GM19328 (cell line): Measurements from ENCODE around the gene KCNQ5.

Experiments
- ATAC-seq: cut with Tn5 transposase; IDR thresholded peaks from one replicate; pipeline ENCODE4 v1.9.1; 2021; ENCODE audit warnings: mild to moderate bottlenecking, moderate library complexity; ENCODE audit not compliant: unreplicated experiment

KCNQ5 gene

DNA sequence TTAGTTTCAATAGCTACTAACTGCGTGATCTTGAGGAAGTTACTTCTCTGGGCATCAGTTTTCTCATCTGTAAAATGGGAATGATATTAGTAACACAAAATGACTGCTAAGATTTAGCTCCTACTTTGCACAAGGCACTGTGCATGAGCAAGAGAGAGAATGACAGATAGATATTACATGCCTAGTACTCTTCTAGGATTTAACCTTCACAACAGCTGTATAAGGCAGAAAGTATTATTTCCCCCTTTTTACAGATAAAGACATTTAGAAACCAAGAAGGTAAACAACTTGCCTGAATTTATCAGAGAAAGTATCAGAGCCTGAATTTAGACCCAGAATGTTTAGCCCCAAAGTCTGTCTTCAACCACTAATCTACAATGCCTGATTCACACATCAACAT lies 321.8 kb downstream of the KCNQ5 start:
- no peak for ATAC-seq

DNA sequence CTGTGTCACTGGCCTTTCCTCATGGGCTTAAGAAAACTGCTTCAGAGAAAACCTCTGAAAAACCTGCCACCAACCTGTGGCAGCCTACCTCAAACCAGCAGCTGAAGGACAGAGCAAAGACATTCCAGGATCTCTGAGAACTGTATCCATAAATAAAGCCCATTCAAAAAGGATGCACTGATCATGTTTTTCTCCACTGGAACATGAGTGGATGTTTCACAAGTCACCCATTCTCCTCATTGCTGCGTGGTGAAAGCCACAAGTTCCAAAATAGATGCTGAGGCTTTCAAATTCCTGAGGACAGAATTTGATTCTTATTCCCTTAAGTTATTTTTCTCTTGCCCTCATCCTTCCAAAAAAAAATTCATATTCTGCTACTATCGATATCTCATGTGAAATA lies 322.8 kb downstream of the KCNQ5 start:
- ATAC-seq, result no peak

DNA sequence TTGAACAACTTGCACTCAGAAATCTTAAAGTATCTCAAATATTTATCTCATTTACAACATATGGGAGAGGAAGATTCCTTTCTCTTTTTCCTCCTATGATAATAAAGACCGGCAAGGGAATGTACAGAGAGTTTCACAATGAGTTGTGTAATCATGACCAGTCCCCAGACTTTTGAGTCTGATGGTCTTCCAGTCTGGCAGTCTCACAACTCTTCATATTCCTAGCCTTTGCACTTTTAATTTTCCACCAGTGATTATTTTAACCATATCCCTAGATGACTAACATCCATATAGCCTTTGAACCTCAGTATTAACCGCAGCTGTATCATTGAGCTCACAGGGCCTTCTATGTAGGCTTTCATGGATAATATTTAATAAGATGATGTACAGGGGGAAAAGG lies 324.9 kb downstream of the KCNQ5 start:
- no peak for ATAC-seq

DNA sequence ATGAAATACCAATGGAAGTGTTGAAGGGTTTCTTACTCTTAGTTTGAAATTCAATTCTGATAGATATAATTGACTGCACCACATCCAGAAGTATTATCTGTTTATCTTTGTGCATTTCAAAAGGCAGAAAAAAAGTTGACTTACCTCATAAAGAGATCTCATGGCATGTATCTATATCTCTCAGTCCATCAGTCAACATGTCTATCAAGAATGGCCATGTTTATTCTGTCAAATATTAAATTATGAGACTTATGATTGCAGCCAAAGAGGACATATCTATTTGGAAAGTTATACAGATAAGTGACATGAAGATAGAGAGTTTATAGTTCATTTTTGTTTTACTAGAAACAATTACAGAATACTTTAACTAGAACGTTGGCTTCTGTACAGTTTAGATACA lies 325.7 kb downstream of the KCNQ5 start:
- ATAC-seq, result no peak

DNA sequence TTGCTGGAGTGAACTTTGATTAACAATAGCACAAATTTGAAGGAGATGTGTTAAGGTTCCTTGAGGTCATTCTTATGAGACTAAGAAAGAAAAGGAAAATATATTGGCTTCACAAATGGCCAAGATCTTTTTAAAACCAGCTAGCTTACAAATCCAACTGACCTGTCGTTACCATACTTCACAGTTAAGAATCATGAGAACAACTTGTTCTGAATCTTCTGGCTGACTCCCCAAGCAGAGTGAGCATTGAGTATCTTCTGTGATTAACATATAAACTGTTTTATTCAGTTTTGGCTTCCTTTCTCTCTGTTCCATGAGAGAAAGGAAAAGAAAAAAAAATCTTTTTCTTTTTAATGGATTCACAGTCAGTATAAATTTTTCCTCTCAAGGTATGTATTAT lies 326.3 kb downstream of the KCNQ5 start:
- ATAC-seq, result no peak

DNA sequence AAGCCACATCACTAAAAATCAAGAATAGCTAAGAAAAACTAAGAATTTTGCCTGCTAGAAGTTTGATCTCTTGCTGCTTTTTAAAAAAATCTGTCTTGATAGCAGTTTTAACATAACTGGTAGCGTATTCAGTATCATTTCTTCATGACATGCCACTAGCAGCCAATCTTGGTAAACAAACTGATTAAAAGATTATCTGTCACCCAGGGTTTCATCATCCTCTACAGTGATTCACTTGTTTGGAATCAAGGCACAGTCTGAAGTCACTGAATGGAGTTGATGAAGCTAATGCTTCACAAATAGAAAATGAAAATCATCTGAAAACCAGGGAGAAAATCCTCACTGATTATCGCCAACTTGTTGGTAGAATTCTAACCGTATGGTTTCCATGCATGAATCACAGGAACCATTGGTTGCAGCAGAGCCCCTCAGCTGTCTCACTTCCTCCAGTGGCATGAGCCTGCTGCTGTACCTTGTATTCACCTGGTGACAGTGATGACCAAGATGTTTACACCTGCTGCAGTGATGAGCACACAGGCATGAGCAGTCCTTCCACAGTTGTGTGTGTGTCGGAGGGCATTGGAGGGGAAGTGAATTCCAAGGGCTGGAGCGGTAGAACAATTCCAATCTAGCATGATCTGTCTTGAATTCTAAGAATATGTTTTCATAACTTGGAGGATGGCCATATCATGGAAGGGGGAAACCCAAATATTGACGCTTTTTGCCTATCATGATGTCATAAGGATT lies 328.4 kb downstream of the KCNQ5 start:
- ATAC-seq, result no peak

DNA sequence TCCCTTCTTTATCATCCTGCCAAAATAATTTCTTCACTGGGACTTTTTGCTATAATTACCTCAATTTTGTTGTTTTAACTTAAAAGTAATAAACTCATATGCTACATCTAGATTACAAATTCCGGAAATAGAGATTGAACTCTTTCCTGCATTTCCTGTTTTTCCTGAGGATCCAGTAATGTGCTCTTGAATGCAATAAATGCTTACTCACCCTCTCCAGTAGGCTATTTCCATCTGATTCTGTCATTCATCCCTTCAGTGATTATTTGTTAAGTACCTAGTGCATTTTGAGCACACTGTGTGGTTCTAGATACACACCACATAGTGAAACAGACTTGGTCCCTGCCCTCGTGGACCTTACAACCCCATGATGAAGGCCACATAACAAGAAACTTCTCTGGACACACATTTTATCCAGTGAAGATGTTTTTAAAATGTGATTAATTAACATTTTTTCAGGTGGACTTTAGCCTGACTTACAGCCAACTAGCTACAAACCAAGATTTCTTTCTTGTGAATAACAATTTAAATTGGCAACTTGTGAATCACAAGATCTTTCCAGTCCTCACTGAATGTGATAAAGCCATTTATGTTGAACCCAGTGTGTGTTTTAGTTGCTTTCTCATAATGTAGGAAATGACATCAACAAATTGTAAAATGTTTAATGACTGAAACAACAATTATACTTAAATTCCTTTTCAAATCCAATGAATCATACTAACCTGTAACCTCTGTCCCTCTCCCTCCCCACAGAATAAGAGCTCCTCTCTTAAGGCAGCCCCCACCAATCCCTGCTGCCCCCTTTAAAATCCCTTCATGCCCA lies 331.2 kb downstream of the KCNQ5 start:
- no peak for ATAC-seq

DNA sequence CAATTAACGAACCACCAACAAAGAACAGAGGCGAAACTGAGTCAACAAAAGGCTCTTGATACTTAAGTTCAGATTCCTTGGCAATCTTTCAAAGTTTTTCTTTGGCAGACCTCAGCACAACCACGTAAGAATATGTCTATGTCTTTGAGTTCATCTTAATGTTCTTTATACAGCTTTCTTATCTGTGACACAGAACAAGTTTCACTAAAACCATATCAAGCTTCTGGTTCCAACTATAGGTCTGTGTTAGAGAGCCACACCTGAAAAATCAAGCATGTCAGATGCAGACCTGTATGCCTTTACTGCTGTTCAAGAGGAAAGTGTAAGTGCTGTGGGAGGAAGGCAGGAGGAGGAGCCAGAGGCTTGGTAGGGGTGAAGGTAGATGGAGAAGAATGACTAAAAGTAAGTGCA lies 332.1 kb downstream of the KCNQ5 start:
- ATAC-seq, result no peak

DNA sequence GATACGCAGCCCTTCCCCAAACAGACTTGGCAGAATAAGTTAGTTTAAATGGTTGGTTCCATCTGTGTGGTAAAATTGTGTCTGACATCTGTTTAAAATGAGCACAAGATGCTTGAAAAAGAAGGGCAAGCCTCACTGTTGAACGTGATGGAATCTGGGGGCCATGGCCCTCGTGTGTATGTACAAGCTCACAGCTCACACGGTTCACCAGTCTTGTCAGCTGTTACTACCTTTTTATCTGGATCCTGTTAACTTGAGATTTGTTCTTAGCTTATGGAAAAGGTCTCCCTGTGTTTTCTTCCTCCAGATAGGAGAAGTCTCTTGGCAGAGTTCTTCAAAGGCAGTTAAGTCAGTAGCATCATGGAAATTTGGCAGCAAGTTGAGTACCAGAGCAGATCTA lies 332.9 kb downstream of the KCNQ5 start:
- ATAC-seq, result no peak

DNA sequence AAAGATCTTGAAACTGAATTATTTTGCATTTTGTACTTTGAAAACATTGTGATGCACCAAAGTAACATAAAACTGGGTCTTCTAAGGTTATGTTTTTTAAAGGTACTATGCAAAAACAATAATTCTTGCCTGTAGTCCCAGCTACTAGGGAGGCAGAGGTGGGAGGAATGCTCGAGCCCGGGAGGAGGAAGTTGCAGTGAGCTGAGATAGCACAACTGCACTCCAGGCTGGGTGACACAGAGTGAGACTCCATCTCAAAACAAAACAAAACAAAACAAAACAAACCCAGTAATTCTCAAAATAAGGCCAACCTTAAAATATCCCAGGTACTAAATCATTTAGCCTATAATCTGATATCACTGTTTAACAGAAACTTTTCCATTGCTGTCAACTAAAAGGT lies 333.8 kb downstream of the KCNQ5 start:
- ATAC-seq, result no peak

DNA sequence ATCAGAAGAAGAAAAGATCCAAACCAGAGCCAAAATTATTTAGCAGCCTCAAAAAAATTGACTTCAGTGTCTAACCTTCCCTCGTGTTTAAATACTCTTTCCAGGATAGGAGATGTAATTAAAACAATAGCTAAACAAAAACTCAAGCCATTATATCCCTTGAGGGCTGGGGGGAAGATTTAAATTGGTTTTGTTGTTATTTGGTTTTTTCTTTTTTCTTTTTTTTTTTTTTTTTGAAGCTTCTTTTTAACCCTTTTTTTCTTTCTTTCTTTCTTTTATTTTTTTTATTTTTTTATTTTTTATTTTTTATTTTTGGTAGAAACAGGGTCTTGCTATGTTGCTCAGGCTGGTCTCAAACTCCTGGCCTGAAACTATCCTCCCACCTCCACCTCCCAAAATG lies 334.4 kb downstream of the KCNQ5 start:
- no peak for ATAC-seq

DNA sequence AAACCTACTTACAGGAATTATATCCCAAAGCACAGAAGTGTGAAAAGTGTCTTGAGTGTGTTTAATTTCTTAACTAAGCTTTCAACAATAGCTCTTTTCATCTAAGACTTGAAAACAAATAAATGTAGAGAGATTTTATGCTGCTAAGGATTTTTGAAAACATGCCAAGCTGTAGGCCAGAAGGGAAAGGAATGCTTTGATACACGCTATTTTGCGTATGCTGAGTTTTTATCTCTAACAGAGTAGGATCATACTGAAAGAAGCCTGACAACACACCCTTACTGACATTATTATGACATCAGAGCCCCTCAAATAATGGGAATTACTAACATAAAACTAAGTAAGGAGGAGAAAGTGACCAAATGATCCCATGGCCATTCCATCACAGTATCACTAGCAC lies 338.0 kb downstream of the KCNQ5 start:
- no peak for ATAC-seq

DNA sequence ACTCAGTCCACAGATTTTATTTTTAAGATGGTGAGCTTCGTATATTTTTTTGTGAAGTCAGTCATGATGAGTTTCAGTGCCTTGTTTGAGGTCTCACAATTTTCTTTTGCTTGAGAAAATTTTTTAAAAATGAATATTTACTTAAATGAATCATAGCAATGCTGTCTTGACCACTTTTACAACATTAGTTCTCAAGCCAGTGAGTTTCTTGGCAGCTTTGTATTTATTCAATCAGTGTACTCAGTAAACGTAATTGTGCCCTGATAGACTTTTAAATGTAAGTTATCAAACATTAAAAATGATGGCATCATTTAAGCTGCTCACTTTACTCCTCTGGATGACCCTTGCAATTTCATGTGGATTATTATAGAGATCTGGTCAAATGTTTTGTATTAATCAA lies 342.1 kb downstream of the KCNQ5 start:
- no peak for ATAC-seq

DNA sequence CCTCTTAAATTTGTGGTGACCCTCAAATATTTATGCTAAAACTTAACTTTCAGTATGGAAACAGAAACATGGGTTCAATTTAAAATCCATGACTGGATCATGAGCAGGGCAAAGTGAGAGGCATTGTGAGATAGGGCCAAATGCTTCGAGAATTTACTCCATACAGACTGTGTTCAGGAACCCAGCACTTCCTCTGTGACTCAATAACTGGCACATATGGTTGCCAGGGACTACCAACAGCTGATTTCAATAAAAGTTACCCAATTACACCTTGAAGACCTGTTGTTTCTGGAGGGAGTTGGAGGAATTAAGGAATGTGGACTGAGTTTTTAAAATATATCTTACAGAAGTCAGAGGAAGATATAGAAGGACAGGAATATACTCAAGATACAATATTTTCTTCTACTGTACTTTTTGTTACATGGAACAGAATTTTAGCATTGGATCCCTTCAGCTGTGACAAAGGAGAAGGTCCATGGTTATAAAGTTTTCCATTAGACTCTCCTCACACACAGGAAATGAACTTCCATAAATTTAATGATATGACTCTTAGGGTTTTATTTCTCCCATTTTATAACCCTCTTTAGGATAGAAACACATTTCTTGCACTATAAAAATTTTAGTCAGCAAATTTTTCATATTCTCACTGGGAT lies 344.9 kb downstream of the KCNQ5 start:
- ATAC-seq, result no peak

DNA sequence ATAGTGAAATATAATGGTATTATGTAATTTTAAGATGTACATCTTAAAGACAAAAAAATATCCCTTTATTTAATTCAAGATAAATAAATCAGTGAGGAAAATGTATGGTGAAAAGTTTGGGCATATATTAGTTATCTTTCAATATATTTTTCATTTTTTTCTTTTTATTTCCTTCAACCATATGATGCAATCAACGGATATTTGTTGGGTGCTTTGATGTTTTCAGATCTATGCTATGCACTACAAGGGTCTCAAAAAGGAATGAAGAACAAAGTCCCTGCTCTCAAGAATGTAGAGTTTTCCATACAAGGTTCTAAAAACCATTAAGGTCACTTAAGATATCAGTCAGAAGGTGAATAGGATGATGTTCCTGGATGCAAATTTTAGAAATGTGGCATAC lies 345.5 kb downstream of the KCNQ5 start:
- ATAC-seq, result no peak

DNA sequence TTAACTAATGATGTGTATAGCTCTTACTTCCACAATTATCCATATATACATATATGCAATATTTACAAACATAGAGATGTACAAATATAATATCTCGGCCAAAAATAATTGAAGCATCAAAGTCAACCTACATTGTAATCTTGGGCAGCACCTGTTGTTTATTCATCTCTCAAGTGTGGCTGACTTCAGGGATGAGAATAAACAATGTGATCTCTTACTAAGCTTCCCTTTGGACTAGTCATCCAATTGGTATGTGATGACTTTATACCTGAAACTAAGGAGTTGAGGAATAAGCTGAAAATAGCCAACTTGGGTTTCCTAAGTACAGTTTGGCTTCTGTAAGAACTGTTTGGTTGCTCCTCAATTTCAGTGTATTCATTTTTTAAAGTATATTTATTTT lies 346.8 kb downstream of the KCNQ5 start:
- ATAC-seq, result no peak

DNA sequence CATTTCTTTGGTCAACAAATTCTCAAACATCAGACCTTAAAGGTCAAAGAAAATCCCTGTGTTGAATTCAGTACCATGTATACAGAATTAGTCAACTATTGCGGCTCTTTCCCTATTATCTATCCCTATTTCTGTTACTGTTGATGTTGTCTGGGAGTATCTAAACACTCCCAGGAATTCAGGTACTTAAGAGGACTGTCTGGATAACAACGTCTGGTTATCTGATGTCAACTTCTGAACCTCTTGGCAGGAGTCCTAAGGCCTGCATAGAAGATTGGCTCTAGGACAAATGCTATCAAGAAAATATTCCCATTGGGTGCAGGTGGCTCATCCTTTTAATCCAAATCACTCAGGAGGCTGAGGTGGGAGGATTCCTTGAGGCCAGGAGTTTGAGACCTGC lies 347.8 kb downstream of the KCNQ5 start:
- ATAC-seq, result no peak

DNA sequence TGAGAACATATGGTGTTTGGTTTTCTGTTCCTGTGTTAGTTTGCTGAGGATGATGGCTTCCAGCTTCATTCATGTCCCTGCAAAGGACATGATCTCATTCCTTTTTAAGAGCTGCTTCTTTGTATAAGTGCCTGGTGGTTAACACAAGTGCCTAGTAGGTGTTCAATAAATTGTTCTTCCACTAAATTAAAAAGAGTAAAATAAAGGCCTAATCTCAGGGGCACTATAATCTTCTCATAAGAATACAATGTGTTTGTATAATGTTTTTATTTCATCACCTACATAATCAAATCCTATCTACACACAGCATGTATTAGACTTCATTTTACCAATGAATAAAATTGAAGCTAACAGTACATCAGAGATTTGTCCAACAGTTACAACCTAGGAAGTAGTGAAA lies 350.7 kb downstream of the KCNQ5 start:
- ATAC-seq, result no peak

DNA sequence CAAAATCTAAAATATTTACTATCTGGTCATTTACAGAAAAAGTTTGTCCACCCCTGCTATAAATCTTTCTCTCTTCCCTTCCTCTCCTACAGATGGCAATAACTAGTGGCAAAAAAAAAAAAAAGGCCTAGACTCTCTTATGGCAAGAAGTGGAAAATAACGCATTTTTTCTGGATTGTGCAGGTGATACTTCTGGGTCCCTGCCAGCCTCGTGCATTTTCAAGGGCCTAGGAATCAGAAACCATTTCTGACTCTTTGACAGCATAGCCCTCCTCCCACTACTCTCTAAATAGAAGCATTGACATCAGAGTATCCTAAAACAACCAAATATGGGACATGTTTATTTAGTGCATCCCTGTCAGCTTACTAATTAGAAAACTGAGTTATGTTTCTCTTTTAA lies 352.4 kb downstream of the KCNQ5 start:
- ATAC-seq, result no peak

DNA sequence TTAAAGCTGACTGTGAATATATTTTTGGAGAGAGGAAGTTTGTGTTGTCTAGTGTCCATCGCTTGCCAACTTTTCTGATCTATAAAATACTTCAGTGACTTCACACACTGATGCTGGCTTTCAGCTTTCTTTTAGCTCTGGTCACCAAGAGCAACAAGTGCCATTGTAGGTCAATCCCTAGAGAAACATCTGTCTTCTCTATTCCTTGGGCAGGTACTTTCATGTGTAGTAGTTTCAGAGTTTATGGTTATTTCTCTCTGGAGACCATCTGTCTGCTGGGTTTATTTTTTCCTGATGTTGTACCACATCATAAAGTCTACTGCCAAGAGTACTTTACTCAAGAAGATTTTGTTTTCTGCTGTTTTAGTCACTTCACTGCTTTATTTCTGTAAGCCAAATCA lies 353.5 kb downstream of the KCNQ5 start:
- no peak for ATAC-seq

DNA sequence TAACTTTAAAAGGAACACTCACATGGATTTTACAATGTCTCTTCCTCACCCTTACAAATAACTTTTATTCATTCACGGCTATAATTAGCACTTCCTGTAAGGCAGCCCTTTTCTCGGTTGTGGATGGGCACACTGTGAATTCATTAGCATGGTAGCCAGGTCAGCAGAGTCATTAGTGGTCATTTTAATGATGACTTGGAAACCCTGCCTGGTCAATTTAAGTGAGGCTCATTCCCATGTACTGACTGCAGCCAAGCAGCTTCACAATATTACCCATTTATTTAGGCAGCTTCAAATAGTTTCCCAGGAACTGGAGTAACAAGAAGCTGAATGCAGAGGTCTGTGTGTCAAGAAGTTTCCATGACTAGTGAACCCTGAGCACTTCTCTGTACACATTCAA lies 354.6 kb downstream of the KCNQ5 start:
- no peak for ATAC-seq

DNA sequence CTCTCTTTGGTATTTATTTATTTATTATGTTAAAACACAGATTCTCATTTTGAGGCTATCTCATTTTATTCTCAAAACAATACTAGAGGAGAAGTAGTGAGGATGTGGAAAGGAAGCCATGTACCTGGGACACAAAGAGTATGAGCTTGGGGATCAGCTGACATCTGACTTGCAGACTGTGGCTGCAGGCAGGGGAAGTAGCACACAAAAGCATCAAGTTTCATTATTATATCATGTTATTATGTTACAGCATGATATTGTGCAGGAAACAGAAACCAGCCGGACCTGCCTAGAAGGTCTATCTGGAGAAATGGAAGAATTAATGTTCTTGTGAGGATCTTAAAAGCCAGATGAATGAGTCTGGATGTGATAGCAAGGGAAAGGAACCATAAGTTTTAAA lies 355.2 kb downstream of the KCNQ5 start:
- peak; percentile 94 for ATAC-seq
